Lower leg skin (tissue), 4 donors: ENCODE data around the gene PTPRO. TPM values are rescaled to one million over a fixed set of nuclear protein-coding genes. Genes with fewer than 3 reads are reported as not detected.

Experiments
- DNase-seq, 2 donors: peaks; one replicate each; pipeline ENCODE4 v3.0.0-alpha.2; 2019; ENCODE audit warnings: low spot score in 2 of 2
- H3K4me3 ChIP-seq: fragments of 200-600 bp; sonication (generic); 2 replicates; pipeline ENCODE4 v1.5.1; 2017; ENCODE audit warnings: mild to moderate bottlenecking, low read depth; ENCODE audit not compliant: poor library complexity, severe bottlenecking
- CTCF ChIP-seq, 3 donors: fragments of 450-650 bp; IDR thresholded peaks; one replicate each; pipeline ENCODE4 v1.5.1; 2016; ENCODE audit warnings: antibody characterized with exemption in 3 of 3, mild to moderate bottlenecking in 3 of 3, moderate library complexity in 2 of 3
- POLR2A ChIP-seq, 2 donors: fragments of 450-650 bp; IDR thresholded peaks; one replicate each; pipeline ENCODE4 v1.6.1; 2016 to 2017; ENCODE audit warnings: antibody characterized with exemption in 2 of 2, mild to moderate bottlenecking in 1 of 2, moderate library complexity in 1 of 2
- WGBS, 2 donors: methylation state at CpG; one replicate each; pipeline ENCODE4 v1.1.5; 2018; 5-methylcytosine and 5-hydroxymethylcytosine counted together
- intact Hi-C: fragments of 100-400 bp; cut with DNase I; formaldehyde crosslinking; loops from one replicate; pipeline ENCODE4 v1.15.0; 2023; ENCODE audit warnings: low total_unique reads
- total RNA-seq, 4 donors: library from RNA; depleted of rRNA; stranded (reverse); fragments of >200 nt; gene quantifications; one replicate each; pipeline ENCODE4 v1.1.0, GENCODE V29; 2016

Gene PTPRO
- total RNA-seq, 4 donors from 2014 or later, result 0.29 to 0.91 (median 0.34) TPM; not detected in 1

GRCh38 chr12:15558915-15559528 lies 236.7 kb downstream of the PTPRO start:
- intact Hi-C loops, result no loop called here
- H3K4me3 ChIP-seq, result no peak overlapping the region
- TF ChIP-seq CTCF (IDR thresholded peaks at IDR 0.05) (no peak), POLR2A (IDR thresholded peaks at IDR 0.05) (no peak)
- no peak for DNase-seq
- 59 to 69% methylated on average over 2 of the region's 2 CpGs for WGBS, 2 donors

- intact Hi-C loops, result no loop called here
- 98 to 100% methylated on average over 1 of the region's 1 CpG for WGBS, 2 donors
These were observed 239.1 kb downstream of the PTPRO start for GRCh38 chr12:15561396-15561795.

GRCh38 chr12:15562263-15562662 lies 240.0 kb downstream of the PTPRO start:
- intact Hi-C loops, result no loop called here
- DNase-seq, result no peak
- no peak for TF ChIP-seq POLR2A (IDR thresholded peaks at IDR 0.05)
- TF ChIP-seq CTCF (IDR thresholded peaks at IDR 0.05), result no peak
- H3K4me3 ChIP-seq, result no peak overlapping the region
- 67 to 73% methylated on average over 3 of the region's 3 CpGs for WGBS, 2 donors

More at GRCh38 chr12:15561396-15561795, 239.1 kb downstream of the PTPRO start:
- TF ChIP-seq POLR2A (IDR thresholded peaks at IDR 0.05) (no peak), CTCF (IDR thresholded peaks at IDR 0.05) (no peak)
- no peak overlapping the region for H3K4me3 ChIP-seq
- no peak for DNase-seq

- DNase-seq, result peak in 1 of 2 donors; percentile 32
- H3K4me3 ChIP-seq, result no peak overlapping the region
- intact Hi-C loops, result no loop called here
- TF ChIP-seq CTCF (IDR thresholded peaks at IDR 0.05) (no peak), POLR2A (IDR thresholded peaks at IDR 0.05) (no peak)
- 9 to 19% methylated on average over 5 of the region's 5 CpGs for WGBS, 2 donors
These were observed 241.4 kb downstream of the PTPRO start for GRCh38 chr12:15563663-15564062.

GRCh38 chr12:15574353-15574752 lies 252.0 kb downstream of the PTPRO start:
- no peak for DNase-seq
- 91 to 94% methylated on average over 1 of the region's 1 CpG for WGBS, 2 donors
- no peak for TF ChIP-seq POLR2A (IDR thresholded peaks at IDR 0.05)
- TF ChIP-seq CTCF (IDR thresholded peaks at IDR 0.05), result no peak
- no peak overlapping the region for H3K4me3 ChIP-seq
- intact Hi-C loops, result no loop called here
